Osteoblast (primary cell): ENCODE results near the gene CCDC30. TPM values are rescaled to one million over a fixed set of nuclear protein-coding genes. Genes with fewer than 3 reads are reported as not detected.
A peak's percentile ranks its signal among the peaks of the same experiment; 100 is the strongest.

ENCODE experiments used
- DNase-seq: peaks from one replicate; pipeline ENCODE4 v3.0.0; 2011; ENCODE audit warnings: low spot score, mixed read lengths; ENCODE audit not compliant: insufficient read length; ENCODE audit errors: missing footprints
- H2AFZ ChIP-seq: 2 replicates; pipeline ENCODE4 v1.6.0; 2011; ENCODE audit warnings: mild to moderate bottlenecking, low read length
- H3K27ac ChIP-seq: 2 replicates; pipeline ENCODE4 v1.5.1; 2011; ENCODE audit warnings: mild to moderate bottlenecking, low read depth, low read length, moderate library complexity
- H3K27me3 ChIP-seq: 2 replicates; pipeline ENCODE4 v1.6.0; 2012; ENCODE audit warnings: mild to moderate bottlenecking, control low read depth, inconsistent platforms, low read length, moderate library complexity; ENCODE audit not compliant: insufficient read depth
- H3K36me3 ChIP-seq: 2 replicates; pipeline ENCODE4 v1.5.1; 2011; ENCODE audit warnings: mild to moderate bottlenecking, low read length, control low read depth, moderate library complexity; ENCODE audit not compliant: insufficient read depth
- H3K4me1 ChIP-seq: 2 replicates; pipeline ENCODE4 v1.5.1; 2011; ENCODE audit warnings: mild to moderate bottlenecking, low read length, control low read depth, moderate library complexity; ENCODE audit not compliant: insufficient read depth
- H3K4me2 ChIP-seq: 2 replicates; pipeline ENCODE4 v1.6.0; 2011; ENCODE audit warnings: mild to moderate bottlenecking, low read length; ENCODE audit not compliant: insufficient read depth
- H3K4me3 ChIP-seq: fragments of 200-600 bp; sonication (generic); 3 replicates; pipeline ENCODE4 v1.5.1; 2012; ENCODE audit warnings: mild to moderate bottlenecking, low read length, inconsistent platforms; ENCODE audit not compliant: insufficient read depth
- H3K79me2 ChIP-seq: 2 replicates; pipeline ENCODE4 v1.6.0; 2012; ENCODE audit warnings: mild to moderate bottlenecking, low read length, control low read depth, inconsistent platforms; ENCODE audit not compliant: insufficient read depth
- H3K9me3 ChIP-seq: 2 replicates; pipeline ENCODE4 v1.5.1; 2011; ENCODE audit warnings: low read depth, low read length, control low read depth
- H4K20me1 ChIP-seq: 2 replicates; pipeline ENCODE4 v1.6.0; 2012; ENCODE audit warnings: mild to moderate bottlenecking, low read length, control low read depth; ENCODE audit not compliant: insufficient read depth
- total RNA-seq: library from RNA; depleted of rRNA; stranded (reverse); fragments of >200 nt; gene quantifications from 2 replicates; pipeline ENCODE4 v1.2.3, GENCODE V29; 2012
- TF ChIP-seq, protein P1 (sequence below): IDR thresholded peaks from 2 replicates; pipeline ENCODE4 v1.5.1; 2011; ENCODE audit warnings: mild to moderate bottlenecking, low read depth, low read length, moderate library complexity; ENCODE audit errors: extremely low read depth

CCDC30 gene
- total RNA-seq, 1 donor: 4.0 TPM

DNA sequence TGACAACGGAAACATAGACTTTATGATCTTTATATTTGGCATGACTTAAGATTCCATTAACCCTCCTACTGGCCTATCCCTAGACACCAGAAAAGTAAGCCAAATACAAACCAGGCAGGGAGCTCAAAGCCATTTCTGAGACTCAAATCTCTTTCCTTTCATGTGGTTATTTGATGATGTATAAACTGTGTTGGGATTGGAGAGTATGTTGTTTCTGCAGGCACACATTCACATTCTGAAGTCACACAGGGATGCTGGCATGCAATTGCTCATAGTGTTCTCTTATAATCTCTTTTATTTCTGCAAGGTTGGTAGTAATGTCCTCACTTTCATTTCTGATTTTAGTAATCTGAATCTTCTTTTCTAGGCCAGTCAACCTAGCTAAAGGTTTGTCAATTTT is 13.0 kb upstream of the CCDC30 start:
- no peaks in the 10 kb centered on the region for H3K36me3 ChIP-seq
- H3K4me1 ChIP-seq: no peaks in the 10 kb centered on the region
- no peak overlapping the region for H3K4me3 ChIP-seq
- DNase-seq: no peak
- no peaks in the 10 kb centered on the region for H3K27me3 ChIP-seq
- H3K27ac ChIP-seq: no peak overlapping the region
- H2AFZ ChIP-seq: no peak overlapping the region
- no peak overlapping the region for H3K4me2 ChIP-seq
- no peaks in the 10 kb centered on the region for H4K20me1 ChIP-seq
- H3K79me2 ChIP-seq: no peaks in the 10 kb centered on the region
- H3K9me3 ChIP-seq: no peaks in the 10 kb centered on the region
- TF ChIP-seq, protein P1, sequence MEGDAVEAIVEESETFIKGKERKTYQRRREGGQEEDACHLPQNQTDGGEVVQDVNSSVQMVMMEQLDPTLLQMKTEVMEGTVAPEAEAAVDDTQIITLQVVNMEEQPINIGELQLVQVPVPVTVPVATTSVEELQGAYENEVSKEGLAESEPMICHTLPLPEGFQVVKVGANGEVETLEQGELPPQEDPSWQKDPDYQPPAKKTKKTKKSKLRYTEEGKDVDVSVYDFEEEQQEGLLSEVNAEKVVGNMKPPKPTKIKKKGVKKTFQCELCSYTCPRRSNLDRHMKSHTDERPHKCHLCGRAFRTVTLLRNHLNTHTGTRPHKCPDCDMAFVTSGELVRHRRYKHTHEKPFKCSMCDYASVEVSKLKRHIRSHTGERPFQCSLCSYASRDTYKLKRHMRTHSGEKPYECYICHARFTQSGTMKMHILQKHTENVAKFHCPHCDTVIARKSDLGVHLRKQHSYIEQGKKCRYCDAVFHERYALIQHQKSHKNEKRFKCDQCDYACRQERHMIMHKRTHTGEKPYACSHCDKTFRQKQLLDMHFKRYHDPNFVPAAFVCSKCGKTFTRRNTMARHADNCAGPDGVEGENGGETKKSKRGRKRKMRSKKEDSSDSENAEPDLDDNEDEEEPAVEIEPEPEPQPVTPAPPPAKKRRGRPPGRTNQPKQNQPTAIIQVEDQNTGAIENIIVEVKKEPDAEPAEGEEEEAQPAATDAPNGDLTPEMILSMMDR: no peak

DNA sequence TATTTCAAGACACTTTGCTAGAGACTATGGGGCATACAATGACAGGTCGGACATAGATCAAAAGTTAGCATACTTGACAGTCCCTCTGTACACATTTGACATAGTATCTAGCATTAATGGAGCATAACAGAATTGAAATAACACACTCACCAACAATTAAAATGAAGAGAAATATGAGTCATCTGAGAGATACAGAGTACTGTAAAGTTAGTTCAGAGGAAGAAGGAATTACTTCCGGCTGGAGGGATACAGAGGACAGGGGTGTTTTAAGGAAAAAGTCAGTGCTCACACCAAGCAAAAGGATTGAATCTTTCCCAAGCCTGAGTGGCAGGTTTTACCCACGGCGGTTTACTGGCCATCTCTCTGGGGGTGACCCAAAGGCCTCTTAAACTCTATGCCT is 9.7 kb upstream of the CCDC30 start:
- no peaks in the 10 kb centered on the region for H3K9me3 ChIP-seq
- DNase-seq: no peak

DNA sequence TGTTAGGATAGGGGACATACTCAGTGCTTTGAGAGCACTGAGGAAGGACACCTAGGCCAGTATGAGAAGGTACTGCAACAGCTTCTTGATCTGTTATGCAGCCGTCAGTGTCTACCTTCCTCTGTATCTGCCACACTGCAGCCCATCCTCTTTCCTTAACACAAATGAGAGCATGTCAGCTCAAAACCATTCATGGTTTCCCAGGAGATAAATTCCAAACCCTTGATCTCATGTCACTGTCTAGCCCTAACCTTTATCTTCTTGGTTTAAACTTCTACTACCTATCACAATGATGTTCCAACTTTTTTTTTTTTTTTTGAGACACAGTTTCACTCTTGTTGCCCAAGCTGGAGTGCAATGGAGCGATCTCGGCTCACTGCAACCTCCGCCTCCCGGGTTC is 8.7 kb upstream of the CCDC30 start:
- no peaks in the 10 kb centered on the region for H4K20me1 ChIP-seq
- no peak overlapping the region for H3K4me2 ChIP-seq
- H2AFZ ChIP-seq: no peak overlapping the region
- peaks cover 5% of the 10 kb centered on the region for H3K36me3 ChIP-seq
- no peaks in the 10 kb centered on the region for H3K27me3 ChIP-seq
- H3K9me3 ChIP-seq: no peaks in the 10 kb centered on the region
- DNase-seq: no peak
- no peak overlapping the region for H3K4me3 ChIP-seq
- TF ChIP-seq, protein P1: no peak
- peaks cover 12% of the 10 kb centered on the region for H3K79me2 ChIP-seq
- H3K27ac ChIP-seq: no peak overlapping the region
- H3K4me1 ChIP-seq: peaks cover 8% of the 10 kb centered on the region

More for the DNA sequence above, 9.7 kb upstream of the CCDC30 start:
- H3K27me3 ChIP-seq: no peaks in the 10 kb centered on the region
- H4K20me1 ChIP-seq: no peaks in the 10 kb centered on the region
- H2AFZ ChIP-seq: no peak overlapping the region
- H3K4me1 ChIP-seq: peaks cover 8% of the 10 kb centered on the region
- TF ChIP-seq, protein P1: no peak
- no peak overlapping the region for H3K4me2 ChIP-seq
- H3K36me3 ChIP-seq: peaks cover 3% of the 10 kb centered on the region
- H3K79me2 ChIP-seq: peaks cover 12% of the 10 kb centered on the region
- H3K4me3 ChIP-seq: no peak overlapping the region
- H3K27ac ChIP-seq: no peak overlapping the region

DNA sequence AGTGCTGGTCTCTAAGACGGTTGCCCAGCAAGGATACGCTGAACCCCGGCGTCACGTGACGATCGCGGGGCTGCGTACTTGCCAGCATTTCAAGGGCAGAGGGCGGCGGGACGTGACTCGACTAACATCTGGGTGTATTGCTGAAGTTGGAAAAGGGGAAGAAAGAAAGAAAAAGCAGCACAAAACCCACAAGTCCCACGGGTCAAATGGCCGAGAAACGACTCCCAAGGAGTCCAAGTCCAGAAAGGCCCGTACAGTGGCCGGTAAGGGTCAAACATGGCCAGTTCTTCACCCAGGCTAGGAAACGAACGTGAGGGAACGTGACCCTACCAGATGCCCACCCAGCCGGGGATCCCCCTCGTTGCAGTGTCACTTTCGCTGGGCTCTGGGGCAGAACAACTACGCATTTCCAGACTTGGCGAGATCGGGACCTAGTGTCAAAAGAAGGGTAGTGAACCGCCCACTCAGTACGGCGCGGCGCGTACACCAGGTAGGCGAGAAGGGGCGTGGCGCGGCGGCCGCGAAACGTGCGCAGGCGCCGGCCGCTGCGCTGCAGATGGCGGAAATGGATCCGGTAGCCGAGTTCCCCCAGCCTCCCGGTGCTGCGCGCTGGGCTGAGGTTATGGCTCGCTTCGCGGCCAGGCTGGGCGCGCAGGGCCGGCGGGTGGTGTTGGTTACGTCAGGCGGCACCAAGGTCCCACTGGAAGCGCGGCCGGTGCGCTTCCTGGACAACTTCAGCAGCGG is 6.9 kb upstream of the CCDC30 start, which contains the start of the genes PPCS and ZMYND12:
TSS of gene PPCS (plus strand) at position 534 of the 744 bp plus-strand sequence. CDS start at position 557, 23 bp downstream.
TSS of gene ZMYND12 (minus strand) at position 13 of the 744 bp plus-strand sequence. CDS start 25 bp downstream, outside the sequence.
- no peaks in the 10 kb centered on the region for H4K20me1 ChIP-seq
- H3K4me3 ChIP-seq: peak within 1 kb of the TSS; percentile 78

More for the DNA sequence above, 6.9 kb upstream of the CCDC30 start, which contains the start of the genes PPCS and ZMYND12:
- Histone ChIP-seq H3K4me2 (peak within 1 kb of the TSS; percentile 95), H2AFZ (peak within 1 kb of the TSS; percentile 97), H3K27me3 (no peaks in the 10 kb centered on the region), H3K79me2 (peaks cover 12% of the 10 kb centered on the region), H3K27ac (peak within 1 kb of the TSS; percentile 72), H3K9me3 (no peaks in the 10 kb centered on the region), H3K36me3 (peaks cover 11% of the 10 kb centered on the region), H3K4me1 (peaks cover 8% of the 10 kb centered on the region)
- peak; percentile 95 for DNase-seq
- TF ChIP-seq, protein P1: no peak
